ENCODE results near the gene BTG1.

DNA sequence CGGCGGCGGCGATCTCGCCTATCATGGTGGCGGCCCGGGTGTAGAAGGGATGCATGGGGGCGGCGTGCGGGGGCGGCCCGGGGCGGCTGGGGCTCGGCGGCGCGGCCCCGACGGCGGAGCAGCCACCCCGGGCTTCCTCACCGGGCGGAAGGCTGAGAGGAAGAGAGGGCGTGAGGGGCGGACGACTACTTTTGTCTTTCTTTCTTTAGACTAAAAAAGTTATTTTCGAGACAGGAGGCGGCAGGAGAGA is 240 bp downstream of the BTG1 start:
- TF ChIP-seq, protein P1, sequence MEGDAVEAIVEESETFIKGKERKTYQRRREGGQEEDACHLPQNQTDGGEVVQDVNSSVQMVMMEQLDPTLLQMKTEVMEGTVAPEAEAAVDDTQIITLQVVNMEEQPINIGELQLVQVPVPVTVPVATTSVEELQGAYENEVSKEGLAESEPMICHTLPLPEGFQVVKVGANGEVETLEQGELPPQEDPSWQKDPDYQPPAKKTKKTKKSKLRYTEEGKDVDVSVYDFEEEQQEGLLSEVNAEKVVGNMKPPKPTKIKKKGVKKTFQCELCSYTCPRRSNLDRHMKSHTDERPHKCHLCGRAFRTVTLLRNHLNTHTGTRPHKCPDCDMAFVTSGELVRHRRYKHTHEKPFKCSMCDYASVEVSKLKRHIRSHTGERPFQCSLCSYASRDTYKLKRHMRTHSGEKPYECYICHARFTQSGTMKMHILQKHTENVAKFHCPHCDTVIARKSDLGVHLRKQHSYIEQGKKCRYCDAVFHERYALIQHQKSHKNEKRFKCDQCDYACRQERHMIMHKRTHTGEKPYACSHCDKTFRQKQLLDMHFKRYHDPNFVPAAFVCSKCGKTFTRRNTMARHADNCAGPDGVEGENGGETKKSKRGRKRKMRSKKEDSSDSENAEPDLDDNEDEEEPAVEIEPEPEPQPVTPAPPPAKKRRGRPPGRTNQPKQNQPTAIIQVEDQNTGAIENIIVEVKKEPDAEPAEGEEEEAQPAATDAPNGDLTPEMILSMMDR (conservative IDR thresholded peaks at IDR 0.05), result no peak
- TF ChIP-seq EZH2 (IDR thresholded peaks at IDR 0.05; ENCODE audit: low read depth), result no peak

All from PC-9 (cell line).